Stimulated activated effector memory CD8-positive, alpha-beta T cell treated with anti-CD3 and anti-CD28 coated beads, Interleukin-12 subunit alpha, Interleukin-12 subunit beta, amount 100 ng/mL, for 72 hours (primary cell): ENCODE data around the gene DHRS11.

Experiments
- ATAC-seq: fragments of 150-1000 bp; cut with Tn5 transposase; 2 replicates; pipeline ENCODE4 v1.10.0; 2021
- DNase-seq, 2 donors: peaks; one replicate each; pipeline ENCODE4 v3.0.0; 2021 to 2022; ENCODE audit warnings: low spot score in 2 of 2
- H3K27ac Mint-ChIP-seq: one replicate; pipeline ENCODE4 v1.8.0; 2022; ENCODE audit warnings: mild to moderate bottlenecking, mixed read lengths
- H3K36me3 Mint-ChIP-seq: one replicate; pipeline ENCODE4 v1.8.0; 2022; ENCODE audit warnings: mild to moderate bottlenecking, mixed read lengths
- H3K4me1 Mint-ChIP-seq: one replicate; pipeline ENCODE4 v1.8.0; 2022; ENCODE audit warnings: mixed read lengths
- H3K4me3 Mint-ChIP-seq: one replicate; pipeline ENCODE4 v1.8.0; 2022; ENCODE audit warnings: mild to moderate bottlenecking, mixed read lengths
- H3K9me3 Mint-ChIP-seq: one replicate; pipeline ENCODE4 v1.8.0; 2022; ENCODE audit warnings: mixed read lengths

Gene DHRS11

GRCh38 chr17:36647636-36648035, 56.0 kb downstream of the DHRS11 start:
- Mint-ChIP-seq H3K36me3 (no peaks in the 10 kb centered on the region), H3K4me1 (peaks cover 19% of the 10 kb centered on the region), H3K4me3 (no peak overlapping the region)

GRCh38 chr17:36650096-36650775, 58.6 kb downstream of the DHRS11 start:
- Mint-ChIP-seq H3K27ac (no peak overlapping the region), H3K4me3 (no peak overlapping the region), H3K4me1 (peaks cover 10% of the 10 kb centered on the region), H3K36me3 (no peaks in the 10 kb centered on the region), H3K9me3 (no peaks in the 10 kb centered on the region)
- ATAC-seq = no peak
- DNase-seq = no peak

More at GRCh38 chr17:36647636-36648035, 56.0 kb downstream of the DHRS11 start:
- Mint-ChIP-seq H3K9me3 (no peaks in the 10 kb centered on the region), H3K27ac (no peak overlapping the region)
- ATAC-seq (no peak), DNase-seq (no peak)
